GM18868 (cell line): Measurements from ENCODE around the gene NUDT14.

Experiments used
- ATAC-seq: cut with Tn5 transposase; IDR thresholded peaks from one replicate; pipeline ENCODE4 v1.9.1; 2021; ENCODE audit warnings: mild to moderate bottlenecking, moderate library complexity; ENCODE audit not compliant: unreplicated experiment

NUDT14 gene

GRCh38 chr14:105147671-105148603 is 33.2 kb downstream of the NUDT14 start:
- no peak for ATAC-seq

- ATAC-seq = no peak
These were observed 34.0 kb downstream of the NUDT14 start for GRCh38 chr14:105146976-105147635.

GRCh38 chr14:105146181-105146975 is 34.7 kb downstream of the NUDT14 start:
- no peak for ATAC-seq

GRCh38 chr14:105145381-105146180 is 35.5 kb downstream of the NUDT14 start:
- no peak for ATAC-seq

GRCh38 chr14:105144666-105145380 is 36.3 kb downstream of the NUDT14 start:
- no peak for ATAC-seq

GRCh38 chr14:105144026-105144665 is 37.0 kb downstream of the NUDT14 start:
- no peak for ATAC-seq

- ATAC-seq = no peak
These were observed 37.6 kb downstream of the NUDT14 start for GRCh38 chr14:105143451-105144025.

- ATAC-seq = no peak
These were observed 38.3 kb downstream of the NUDT14 start for GRCh38 chr14:105142651-105143450.

GRCh38 chr14:105141486-105142281 is 39.4 kb downstream of the NUDT14 start:
- ATAC-seq = no peak

GRCh38 chr14:105141026-105141425 is 40.1 kb downstream of the NUDT14 start:
- ATAC-seq = no peak

- no peak for ATAC-seq
These were observed 40.5 kb downstream of the NUDT14 start for GRCh38 chr14:105140581-105140980.

GRCh38 chr14:105139831-105140239 is 41.3 kb downstream of the NUDT14 start:
- ATAC-seq = no peak

- ATAC-seq = no peak
These were observed 41.8 kb downstream of the NUDT14 start for GRCh38 chr14:105139212-105139825.

- ATAC-seq = no peak
These were observed 42.5 kb downstream of the NUDT14 start for GRCh38 chr14:105138551-105139111.

GRCh38 chr14:105138021-105138541 is 43.0 kb downstream of the NUDT14 start:
- no peak for ATAC-seq

- no peak for ATAC-seq
These were observed 43.6 kb downstream of the NUDT14 start for GRCh38 chr14:105137481-105138020.
